Mucosa of descending colon (tissue), 3 donors: ENCODE measurements around the gene TGFBR2. TPM values are rescaled to one million over a fixed set of nuclear protein-coding genes. Genes with fewer than 3 reads are reported as not detected.

ENCODE experiments used
- ATAC-seq: fragments of 200-7000 bp; cut with Tn5 transposase; one replicate; pipeline ENCODE4 v1.9.1; 2020; ENCODE audit warnings: mild to moderate bottlenecking, moderate library complexity
- DNase-seq, 3 donors: peaks; one replicate each; pipeline ENCODE4 v3.0.0-alpha.2; 2020
- H3K36me3 ChIP-seq: fragments of 200-600 bp; one replicate; pipeline ENCODE4 v1.8.0; 2021; ENCODE audit warnings: low read depth, mild to moderate bottlenecking
- H3K4me1 ChIP-seq: fragments of 200-600 bp; one replicate; pipeline ENCODE4 v1.8.0; 2021; ENCODE audit warnings: low read depth, mild to moderate bottlenecking
- H3K4me3 ChIP-seq: fragments of 200-600 bp; one replicate; pipeline ENCODE4 v1.8.0; 2021; ENCODE audit warnings: mild to moderate bottlenecking
- H3K9me3 ChIP-seq: fragments of 200-600 bp; one replicate; pipeline ENCODE4 v1.8.0; 2021; ENCODE audit warnings: mild to moderate bottlenecking
- CTCF ChIP-seq: fragments of 200-600 bp; IDR thresholded peaks from one replicate; pipeline ENCODE4 v1.8.0; 2022; ENCODE audit warnings: antibody characterized with exemption, mild to moderate bottlenecking
- intact Hi-C, 2 donors: fragments of 100-400 bp; cut with DNase I in 1 of 2; cut with micrococcal nuclease in 1 of 2; formaldehyde crosslinking; loops; one replicate each; pipeline versions ENCODE4 v1.11.0 to v1.11.1; 2022; cut with DNase I, micrococcal nuclease
- total RNA-seq, 3 donors: library from RNA; stranded (reverse); fragmentation: NEBNext Ultra II Directional in 2 of 3; extraction: Animal tissue kit (Norgen Biotek cat#: 25700) in 2 of 3; gene quantifications; one replicate each; pipeline versions ENCODE4 v1.2.1 to v1.2.4, GENCODE V29; 2021 to 2023
- donor health status: DM: no; HTN: no; CAD: no; lungs with moderate emphysema.
- donor health status: DM: no; HTN: no; CAD: no.
- donor health status: DM: no; HTN: yes; CAD: no.

The TGFBR2 gene
- total RNA-seq, 3 donors from 2014 or later: 39.0 to 134 (median 71.4) TPM

- no peak for DNase-seq
- H3K36me3 ChIP-seq: no peaks in the 10 kb centered on the region
- no peak for ATAC-seq
- H3K4me3 ChIP-seq: no peak overlapping the region
- intact Hi-C loops: no loop called here
- TF ChIP-seq CTCF: no peak
- peaks cover 4% of the 10 kb centered on the region for H3K4me1 ChIP-seq
- H3K9me3 ChIP-seq: no peaks in the 10 kb centered on the region
These were observed 3.5 kb upstream of the TGFBR2 start for GRCh38 chr3:30602946-30603345.

- no peak for ATAC-seq
- intact Hi-C loops: no loop called here
- Histone ChIP-seq H3K4me1 (peaks cover 4% of the 10 kb centered on the region), H3K36me3 (no peaks in the 10 kb centered on the region), H3K4me3 (no peak overlapping the region), H3K9me3 (no peaks in the 10 kb centered on the region)
- no peak for DNase-seq
- no peak for TF ChIP-seq CTCF
These were observed 2.3 kb upstream of the TGFBR2 start for GRCh38 chr3:30604093-30604492.

GRCh38 chr3:30604558-30604957 is 1.8 kb upstream of the TGFBR2 start:
- Histone ChIP-seq H3K4me3 (no peak overlapping the region), H3K9me3 (no peaks in the 10 kb centered on the region), H3K4me1 (peaks cover 4% of the 10 kb centered on the region), H3K36me3 (no peaks in the 10 kb centered on the region)
- no peak for DNase-seq
- intact Hi-C loops: no loop called here
- no peak for TF ChIP-seq CTCF
- ATAC-seq: no peak

GRCh38 chr3:30605005-30605404 is 1.4 kb upstream of the TGFBR2 start:
- Histone ChIP-seq H3K4me1 (peaks cover 4% of the 10 kb centered on the region), H3K36me3 (no peaks in the 10 kb centered on the region), H3K9me3 (no peaks in the 10 kb centered on the region), H3K4me3 (no peak overlapping the region)
- intact Hi-C loops: no loop called here
- ATAC-seq (no peak), DNase-seq (no peak)
- TF ChIP-seq CTCF: no peak

GRCh38 chr3:30605706-30606300 is 598 bp upstream of the TGFBR2 start:
- intact Hi-C loops: no loop called here
- H3K36me3 ChIP-seq: no peaks in the 10 kb centered on the region
- H3K4me1 ChIP-seq: peaks cover 4% of the 10 kb centered on the region
- ATAC-seq: peak; percentile 17
- H3K4me3 ChIP-seq: peak overlapping the region; percentile 88
- no peak for TF ChIP-seq CTCF
- H3K9me3 ChIP-seq: no peaks in the 10 kb centered on the region
- DNase-seq: no peak
